Measurements from ENCODE around the gene MAP3K3. TPM values are rescaled to one million over a fixed set of nuclear protein-coding genes. Genes with fewer than 3 reads are reported as not detected.

The MAP3K3 gene
- total and polyA plus RNA-seq, 9 of the 15 experiments (the other 6 are each of a cell fraction or from before 2014, with no cell fraction given): 0.69 to 16.5 (median 12.1) TPM

DNA sequence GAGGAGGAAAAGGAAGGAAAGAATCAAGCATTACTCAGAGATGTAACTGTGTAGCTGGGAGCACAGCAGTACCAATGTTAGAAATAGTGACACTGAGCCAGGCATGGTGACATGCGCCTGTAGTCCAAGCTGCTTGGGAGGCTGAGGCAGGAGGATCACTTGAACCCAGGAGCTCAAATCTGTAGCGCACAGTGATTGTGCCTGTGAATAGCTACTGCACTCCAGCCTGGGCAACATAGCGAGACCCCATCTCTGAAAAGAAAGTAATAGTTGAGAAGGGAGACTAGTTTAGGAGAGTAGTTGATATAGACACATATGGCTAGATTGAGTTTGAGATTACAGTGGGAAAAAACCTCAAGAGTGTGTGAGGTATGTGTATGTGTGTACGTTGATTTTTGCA lies 17.8 kb downstream of the MAP3K3 start:
- BruUV-seq (replicated peaks): no TSS peak
- FAIRE-seq (no peak), DNase-seq (ENCODE audit: extremely low read depth in 1 of 4, low spot score in 3 of 4) (no peak), ATAC-seq (no peak)
- CTCF ChIA-PET (ENCODE audit: low intra/inter-chr PET ratio): no interaction called here
- POLR2A ChIA-PET: interaction anchor here (0.6 kb wide), 1 partner anchor 203 kb away, joined by 5 read pairs; no protein-coding TSS in a partner anchor
- H3K27ac ChIP-seq (ENCODE audit: extremely low read depth, low read depth, low read length): no peak overlapping the region
- 82% methylated on average over 4 of the region's 4 CpGs for WGBS (ENCODE audit: insufficient coverage, low coverage, missing lambda C conversion rate)
- H3K79me2 ChIP-seq (ENCODE audit: control insufficient read depth, insufficient read depth, low read length): no peaks in the 10 kb centered on the region
- H3K4me3 ChIP-seq: no peak overlapping the region
- H4K20me1 ChIP-seq (replicated peaks; ENCODE audit: control insufficient read depth, insufficient read depth, low read length): no peaks in the 10 kb centered on the region
- no peak overlapping the region for H2AFZ ChIP-seq (ENCODE audit: low read depth, low read length)
- H3K9me1 ChIP-seq (ENCODE audit: control insufficient read depth, insufficient read depth, low read length): no peaks in the 10 kb centered on the region
- H3K9me3 ChIP-seq (replicated peaks; ENCODE audit: control insufficient read depth, insufficient read depth, low read depth, low read length): no peaks in the 10 kb centered on the region
- peak; percentile 70 for TF ChIP-seq ZNF121 (CRISPR knock-in tag; conservative IDR thresholded peaks at IDR 0.05)
- no peak for TF ChIP-seq STAT5B (CRISPR knock-in tag; IDR thresholded peaks at IDR 0.05)
- TF ChIP-seq ZBTB43 (CRISPR knock-in tag; IDR thresholded peaks at IDR 0.05): no peak
- H3K9ac ChIP-seq (ENCODE audit: insufficient read depth in 1 of 2, low read depth in 2 of 2, low read length in 2 of 2): no peak overlapping the region
- no peak overlapping the region for H3K4me2 ChIP-seq (ENCODE audit: insufficient read depth, low read length)
- peaks cover 19% of the 10 kb centered on the region; the same call in 2 of the 3 replicates for H3K36me3 ChIP-seq (ENCODE audit: control insufficient read depth, insufficient read depth, low read length)
- H3K27me3 ChIP-seq (ENCODE audit: control insufficient read depth in 2 of 2, insufficient read depth in 2 of 2, low read length in 2 of 2): no peaks in the 10 kb centered on the region
- in situ Hi-C loops (cut with MboI): no loop called here
- intact Hi-C loops (cut with micrococcal nuclease): no loop called here
- H3K4me1 ChIP-seq (replicated peaks in 1 of 2; ENCODE audit: control insufficient read depth in 2 of 2, insufficient read depth in 2 of 2, low read length in 2 of 2): peaks cover 0 to 4% of the 10 kb centered on the region in 2 experiments; a peak in 1 of 5 replicates
